Osteoblast (primary cell): ENCODE measurements around the gene ARL8B. TPM values are rescaled to one million over a fixed set of nuclear protein-coding genes. Genes with fewer than 3 reads are reported as not detected.
"Not testable (repeated sequence)": the region's sequence is repeated elsewhere in the genome, so short reads cannot be mapped to it uniquely, and the experiment has no call there.

Source experiments
- DNase-seq: peaks from one replicate; pipeline ENCODE4 v3.0.0; 2011; ENCODE audit warnings: low spot score, mixed read lengths; ENCODE audit not compliant: insufficient read length; ENCODE audit errors: missing footprints
- H2AFZ ChIP-seq: 2 replicates; pipeline ENCODE4 v1.6.0; 2011; ENCODE audit warnings: mild to moderate bottlenecking, low read length
- H3K27ac ChIP-seq: 2 replicates; pipeline ENCODE4 v1.5.1; 2011; ENCODE audit warnings: mild to moderate bottlenecking, low read depth, low read length, moderate library complexity
- H3K27me3 ChIP-seq: 2 replicates; pipeline ENCODE4 v1.6.0; 2012; ENCODE audit warnings: mild to moderate bottlenecking, control low read depth, inconsistent platforms, low read length, moderate library complexity; ENCODE audit not compliant: insufficient read depth
- H3K36me3 ChIP-seq: 2 replicates; pipeline ENCODE4 v1.5.1; 2011; ENCODE audit warnings: mild to moderate bottlenecking, low read length, control low read depth, moderate library complexity; ENCODE audit not compliant: insufficient read depth
- H3K4me1 ChIP-seq: 2 replicates; pipeline ENCODE4 v1.5.1; 2011; ENCODE audit warnings: mild to moderate bottlenecking, low read length, control low read depth, moderate library complexity; ENCODE audit not compliant: insufficient read depth
- H3K4me2 ChIP-seq: 2 replicates; pipeline ENCODE4 v1.6.0; 2011; ENCODE audit warnings: mild to moderate bottlenecking, low read length; ENCODE audit not compliant: insufficient read depth
- H3K4me3 ChIP-seq: fragments of 200-600 bp; sonication (generic); 3 replicates; pipeline ENCODE4 v1.5.1; 2012; ENCODE audit warnings: mild to moderate bottlenecking, low read length, inconsistent platforms; ENCODE audit not compliant: insufficient read depth
- H3K79me2 ChIP-seq: 2 replicates; pipeline ENCODE4 v1.6.0; 2012; ENCODE audit warnings: mild to moderate bottlenecking, low read length, control low read depth, inconsistent platforms; ENCODE audit not compliant: insufficient read depth
- H3K9me3 ChIP-seq: 2 replicates; pipeline ENCODE4 v1.5.1; 2011; ENCODE audit warnings: low read depth, low read length, control low read depth
- H4K20me1 ChIP-seq: 2 replicates; pipeline ENCODE4 v1.6.0; 2012; ENCODE audit warnings: mild to moderate bottlenecking, low read length, control low read depth; ENCODE audit not compliant: insufficient read depth
- total RNA-seq: library from RNA; depleted of rRNA; stranded (reverse); fragments of >200 nt; gene quantifications from 2 replicates; pipeline ENCODE4 v1.2.3, GENCODE V29; 2012
- TF ChIP-seq, protein P1 (sequence below): IDR thresholded peaks from 2 replicates; pipeline ENCODE4 v1.5.1; 2011; ENCODE audit warnings: mild to moderate bottlenecking, low read depth, low read length, moderate library complexity; ENCODE audit errors: extremely low read depth

ARL8B gene
- total RNA-seq, 1 donor = 90.8 TPM

DNA sequence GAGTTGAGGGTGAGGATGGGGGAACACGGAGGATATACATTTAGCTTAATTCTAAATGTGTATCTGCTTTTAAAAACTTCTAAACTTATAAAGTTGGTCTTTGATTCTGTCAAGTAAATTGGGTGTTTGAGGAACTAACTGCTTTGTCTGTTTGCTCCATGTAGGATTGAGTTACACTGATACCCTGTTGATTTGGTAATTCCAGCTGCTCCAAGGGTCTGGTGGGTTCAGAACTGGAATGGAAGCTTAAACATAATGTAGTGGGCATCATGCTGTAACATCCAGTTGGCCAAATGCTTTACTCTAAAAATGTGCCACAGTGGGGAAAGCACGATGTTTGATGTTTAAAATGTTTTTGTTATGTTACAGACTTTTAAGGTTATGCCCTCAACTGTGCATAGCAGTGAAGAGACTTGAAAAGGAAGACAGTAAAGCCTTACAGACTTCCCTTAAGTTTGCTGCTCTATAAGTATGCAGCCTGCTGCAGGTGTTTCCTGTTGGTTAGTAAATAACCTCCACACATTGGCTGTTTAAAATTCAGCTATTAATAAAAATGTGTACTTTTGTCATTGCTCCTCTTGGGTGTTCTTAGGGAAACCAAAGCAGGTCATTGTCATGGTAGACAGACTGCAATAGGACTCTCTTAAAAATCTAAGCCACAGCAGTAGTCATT, 59.5 kb downstream of the ARL8B start:
- H3K4me3 ChIP-seq = no peak overlapping the region
- no peak for DNase-seq
- H3K36me3 ChIP-seq = peaks cover 35% of the 10 kb centered on the region
- no peak overlapping the region for H3K27ac ChIP-seq
- no peak overlapping the region for H2AFZ ChIP-seq
- H3K4me2 ChIP-seq = no peak overlapping the region
- no peaks in the 10 kb centered on the region for H3K9me3 ChIP-seq
- no peaks in the 10 kb centered on the region for H3K27me3 ChIP-seq
- peaks cover 3% of the 10 kb centered on the region for H3K79me2 ChIP-seq
- no peaks in the 10 kb centered on the region for H4K20me1 ChIP-seq
- H3K4me1 ChIP-seq = peaks cover 6% of the 10 kb centered on the region
- TF ChIP-seq, protein P1, sequence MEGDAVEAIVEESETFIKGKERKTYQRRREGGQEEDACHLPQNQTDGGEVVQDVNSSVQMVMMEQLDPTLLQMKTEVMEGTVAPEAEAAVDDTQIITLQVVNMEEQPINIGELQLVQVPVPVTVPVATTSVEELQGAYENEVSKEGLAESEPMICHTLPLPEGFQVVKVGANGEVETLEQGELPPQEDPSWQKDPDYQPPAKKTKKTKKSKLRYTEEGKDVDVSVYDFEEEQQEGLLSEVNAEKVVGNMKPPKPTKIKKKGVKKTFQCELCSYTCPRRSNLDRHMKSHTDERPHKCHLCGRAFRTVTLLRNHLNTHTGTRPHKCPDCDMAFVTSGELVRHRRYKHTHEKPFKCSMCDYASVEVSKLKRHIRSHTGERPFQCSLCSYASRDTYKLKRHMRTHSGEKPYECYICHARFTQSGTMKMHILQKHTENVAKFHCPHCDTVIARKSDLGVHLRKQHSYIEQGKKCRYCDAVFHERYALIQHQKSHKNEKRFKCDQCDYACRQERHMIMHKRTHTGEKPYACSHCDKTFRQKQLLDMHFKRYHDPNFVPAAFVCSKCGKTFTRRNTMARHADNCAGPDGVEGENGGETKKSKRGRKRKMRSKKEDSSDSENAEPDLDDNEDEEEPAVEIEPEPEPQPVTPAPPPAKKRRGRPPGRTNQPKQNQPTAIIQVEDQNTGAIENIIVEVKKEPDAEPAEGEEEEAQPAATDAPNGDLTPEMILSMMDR = no peak

DNA sequence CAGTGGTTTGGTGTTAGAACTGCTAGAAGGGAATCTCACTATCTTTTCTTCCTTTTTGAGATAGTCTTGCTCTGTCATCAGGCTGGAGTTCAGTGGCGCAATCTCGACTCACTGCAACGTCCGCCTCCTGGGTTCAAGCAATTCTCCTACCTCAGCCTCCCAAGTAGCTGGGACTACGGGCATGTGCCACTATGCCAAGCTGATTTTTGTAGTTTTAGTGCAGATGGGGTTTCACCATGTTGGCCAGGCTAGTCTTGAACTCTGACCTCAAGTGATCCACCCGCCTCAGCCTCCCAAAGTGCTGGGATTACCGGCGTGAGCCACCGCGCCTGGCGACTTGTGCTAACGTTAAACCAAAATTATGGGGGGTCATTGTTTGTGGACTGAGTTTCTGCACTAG, 61.6 kb downstream of the ARL8B start:
- H3K4me1 ChIP-seq, H3K9me3 ChIP-seq, H3K4me2 ChIP-seq, H3K27me3 ChIP-seq, H3K27ac ChIP-seq, H4K20me1 ChIP-seq, H3K4me3 ChIP-seq, DNase-seq, H2AFZ ChIP-seq: not testable (repeated sequence)
- peaks cover 12% of the 10 kb centered on the region for H3K79me2 ChIP-seq
- peaks cover 26% of the 10 kb centered on the region for H3K36me3 ChIP-seq

DNA sequence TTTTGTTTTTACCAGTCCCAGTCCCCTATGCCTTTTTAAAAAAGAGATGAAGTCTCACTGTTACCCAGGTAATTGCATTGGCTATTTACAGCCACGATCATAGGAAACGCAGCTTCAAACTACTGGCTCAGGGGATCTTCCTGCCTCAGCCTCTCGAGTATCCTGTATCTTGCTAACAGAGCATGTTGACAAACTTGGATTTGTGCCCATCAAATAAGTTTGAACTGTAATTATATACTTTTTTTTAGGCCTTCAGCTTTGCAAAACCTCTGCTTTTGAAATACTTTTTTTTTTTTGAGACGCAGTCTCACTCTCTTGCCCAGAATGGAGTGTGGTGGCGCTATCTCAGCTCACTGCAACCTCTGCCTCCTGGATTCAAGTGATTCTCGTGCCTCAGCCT, 62.4 kb downstream of the ARL8B start:
- no peak for DNase-seq
- H3K4me2 ChIP-seq = no peak overlapping the region
- H3K36me3 ChIP-seq = peaks cover 21% of the 10 kb centered on the region
- peaks cover 20% of the 10 kb centered on the region for H3K79me2 ChIP-seq
- H3K27me3 ChIP-seq = no peaks in the 10 kb centered on the region
- H3K27ac ChIP-seq = no peak overlapping the region
- TF ChIP-seq, protein P1 = no peak
- peaks cover 6% of the 10 kb centered on the region for H4K20me1 ChIP-seq
- peaks cover 11% of the 10 kb centered on the region for H3K4me1 ChIP-seq
- no peak overlapping the region for H2AFZ ChIP-seq
- H3K9me3 ChIP-seq = no peaks in the 10 kb centered on the region
- H3K4me3 ChIP-seq = no peak overlapping the region

DNA sequence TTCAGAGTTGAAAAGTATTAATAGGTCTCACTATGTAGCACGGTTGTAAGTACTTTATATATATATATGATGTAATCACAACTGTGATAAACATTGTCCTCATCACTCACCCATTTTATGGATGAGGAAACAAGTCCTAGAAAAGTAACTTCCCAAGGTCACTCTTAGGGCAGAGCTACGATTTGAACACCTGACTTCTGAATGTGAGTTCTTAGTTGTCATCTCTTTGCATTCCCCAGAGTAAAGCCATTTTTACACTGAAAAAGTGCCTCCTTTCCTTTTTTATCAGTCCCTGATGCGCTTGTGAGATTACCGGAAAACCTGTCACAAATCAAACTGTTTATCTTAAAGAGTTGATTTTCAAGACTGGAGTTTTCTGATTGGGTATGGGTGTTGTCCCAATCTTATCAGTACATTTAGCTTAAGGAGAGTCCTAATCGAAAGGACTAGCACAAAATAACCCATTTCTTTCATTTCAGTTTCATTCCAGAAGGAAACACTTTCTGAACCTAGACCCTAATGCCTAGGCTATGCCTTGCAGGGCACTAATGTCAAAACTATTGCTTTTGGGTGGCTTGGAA, 63.1 kb downstream of the ARL8B start:
- peaks cover 26% of the 10 kb centered on the region for H3K79me2 ChIP-seq
- H3K27ac ChIP-seq = no peak overlapping the region
- TF ChIP-seq, protein P1 = no peak
- H3K4me3 ChIP-seq = no peak overlapping the region
- H2AFZ ChIP-seq = no peak overlapping the region
- DNase-seq = no peak
- no peak overlapping the region for H3K4me2 ChIP-seq
- peaks cover 14% of the 10 kb centered on the region for H3K4me1 ChIP-seq
- H3K9me3 ChIP-seq = no peaks in the 10 kb centered on the region
- H4K20me1 ChIP-seq = peaks cover 9% of the 10 kb centered on the region
- peaks cover 18% of the 10 kb centered on the region for H3K36me3 ChIP-seq
- H3K27me3 ChIP-seq = no peaks in the 10 kb centered on the region
